RWPE1 (cell line): ENCODE measurements around the gene PRAC1.
"Not testable (repeated sequence)": the region's sequence is repeated elsewhere in the genome, so short reads cannot be mapped to it uniquely, and the experiment has no call there.

Source experiments
- CTCF ChIA-PET: fragments of 350-600 bp; sonication (Branson Sonifier 250); formaldehyde crosslinking; extraction: SDS; loops from one replicate; lab custom pipeline; 2021; lab: Yijun Ruan, JAX
- POLR2A ChIA-PET: fragments of 400-600 bp; formaldehyde crosslinking; extraction: SDS; loops from one replicate; lab custom pipeline; 2020; ENCODE audit warnings: antibody characterized with exemption; ENCODE audit not compliant: low non-redundant PET; lab: Yijun Ruan, JAX
- DNase-seq: peaks from one replicate; pipeline ENCODE4 v3.0.0; 2012; ENCODE audit warnings: low spot score
- H3K27ac ChIP-seq: fragments of 450-650 bp; 2 replicates; pipeline ENCODE4 v1.5.1; 2017
- CTCF ChIP-seq: fragments of 450-650 bp; conservative IDR thresholded peaks from 2 replicates; pipeline ENCODE4 v1.5.1; 2017; ENCODE audit warnings: low read depth, mild to moderate bottlenecking

The PRAC1 gene

GRCh38 chr17:48719642-48720265 lies 2.6 kb downstream of the PRAC1 start:
- POLR2A ChIA-PET, result no interaction called here
- CTCF ChIA-PET, result interaction anchor here (1.0 to 1.7 kb wide), 3 partner anchors 9 to 48 kb away, joined by 3 to 5 read pairs (median 3); partner anchors contain the start of gene HOXB13

GRCh38 chr17:48718761-48719641 lies 3.3 kb downstream of the PRAC1 start:
- no peak for TF ChIP-seq CTCF
- ChIA-PET CTCF (interaction anchor here (1.0 to 1.7 kb wide), 4 partner anchors 9 to 160 kb away, joined by 3 to 5 read pairs (median 4); partner anchors contain the start of gene HOXB13), POLR2A (no interaction called here)
- no peak for DNase-seq
- no peak overlapping the region for H3K27ac ChIP-seq

More at GRCh38 chr17:48719642-48720265, 2.6 kb downstream of the PRAC1 start:
- H3K27ac ChIP-seq, result no peak overlapping the region
- DNase-seq, result no peak
- no peak for TF ChIP-seq CTCF

- no peak for DNase-seq
- POLR2A ChIA-PET, result no interaction called here
- CTCF ChIA-PET, result interaction anchor here (1.3 to 1.7 kb wide), 2 partner anchors 46 to 161 kb away, joined by 5 read pairs; no protein-coding TSS in a partner anchor
- H3K27ac ChIP-seq, result no peak overlapping the region
- TF ChIP-seq CTCF, result no peak
Measured at GRCh38 chr17:48718227-48718760, 4.0 kb downstream of the PRAC1 start.

- no peak for TF ChIP-seq CTCF
- POLR2A ChIA-PET, result no interaction called here
- CTCF ChIA-PET, result interaction anchor here (0.6 to 1.3 kb wide), 3 partner anchors 161 to 312 kb away, joined by 3 to 5 read pairs (median 4); no protein-coding TSS in a partner anchor
- no peak for DNase-seq
- H3K27ac ChIP-seq, result no peak overlapping the region
Measured at GRCh38 chr17:48717367-48718226, 4.7 kb downstream of the PRAC1 start.

GRCh38 chr17:48716549-48716948 lies 5.8 kb downstream of the PRAC1 start:
- CTCF ChIA-PET, result interaction anchor here (0.6 to 1.2 kb wide), 2 partner anchors 9 to 162 kb away, joined by 4 read pairs; no protein-coding TSS in a partner anchor
- POLR2A ChIA-PET, result interaction anchor here (0.6 kb wide), 1 partner anchor 148 kb away, joined by 3 read pairs; no protein-coding TSS in a partner anchor
- not testable (repeated sequence) for DNase-seq, H3K27ac ChIP-seq
